A673 (cell line): ENCODE measurements around the gene TNC. TPM values are rescaled to one million over a fixed set of nuclear protein-coding genes. Genes with fewer than 3 reads are reported as not detected.

Experiments used
- BruUV-seq: library from RNA; stranded (reverse); fragments of 400-500 nt; replicated peaks from 2 replicates; lab custom pipeline; 2021; lab: Mats Ljungman, UMichigan
- CTCF ChIA-PET: fragments of 300-600 bp; sonication (Branson Sonifier 250); formaldehyde crosslinking; loops from one replicate; lab custom pipeline; 2022; ENCODE audit warnings: antibody characterized with exemption; lab: Charles Lee
- POLR2A ChIA-PET: fragments of 300-600 bp; sonication (Branson Sonifier 250); formaldehyde crosslinking; loops from one replicate; lab custom pipeline; 2022; ENCODE audit warnings: antibody characterized with exemption; ENCODE audit not compliant: low non-redundant PET; lab: Charles Lee
- DNase-seq: peaks from one replicate; pipeline ENCODE4 v3.0.0-alpha.2; 2015; ENCODE audit warnings: low spot score
- H3K27ac ChIP-seq: fragments of 200-600 bp; sonication (generic); 2 replicates; pipeline ENCODE4 v1.5.1; 2016; ENCODE audit warnings: mixed run types, low read depth, mild to moderate bottlenecking, mixed read lengths, antibody characterized with exemption, low read length; ENCODE audit not compliant: poor library complexity, severe bottlenecking
- H3K27me3 ChIP-seq: fragments of 200-600 bp; sonication (generic); replicated peaks from 2 replicates; pipeline ENCODE4 v1.6.1; 2017; ENCODE audit warnings: mixed run types, low read depth, mild to moderate bottlenecking, mixed read lengths, antibody characterized with exemption, low read length; ENCODE audit not compliant: insufficient read depth, poor library complexity
- H3K36me3 ChIP-seq: fragments of 200-600 bp; sonication (generic); 2 replicates; pipeline ENCODE4 v1.6.1; 2016; ENCODE audit warnings: mixed run types, mild to moderate bottlenecking, mixed read lengths, antibody characterized with exemption, low read length; ENCODE audit not compliant: insufficient read depth, poor library complexity, severe bottlenecking
- H3K4me1 ChIP-seq: fragments of 200-600 bp; sonication (generic); 2 replicates; pipeline ENCODE4 v1.6.1; 2017; ENCODE audit warnings: mixed run types, mild to moderate bottlenecking, mixed read lengths, antibody characterized with exemption, low read length; ENCODE audit not compliant: insufficient read depth, poor library complexity, severe bottlenecking
- H3K4me3 ChIP-seq: fragments of 200-600 bp; sonication (generic); 2 replicates; pipeline ENCODE4 v1.5.1; 2016; ENCODE audit warnings: low read depth, mixed run types, mild to moderate bottlenecking, mixed read lengths, low read length; ENCODE audit not compliant: poor library complexity, severe bottlenecking
- H3K9me3 ChIP-seq: fragments of 200-600 bp; sonication (generic); 2 replicates; pipeline ENCODE4 v1.6.1; 2016; ENCODE audit warnings: mixed run types, low read depth, mild to moderate bottlenecking, mixed read lengths, antibody characterized with exemption, low read length; ENCODE audit not compliant: poor library complexity, severe bottlenecking
- CTCF ChIP-seq: fragments of 300-800, 200-600 bp; sonication (generic); conservative IDR thresholded peaks from 2 replicates; pipeline ENCODE4 v1.5.1; 2017; ENCODE audit warnings: low read depth, mild to moderate bottlenecking, antibody characterized with exemption, low read length, moderate library complexity, mixed read lengths
- EZH2 ChIP-seq: fragments of 200-600 bp; sonication (generic); IDR thresholded peaks from 2 replicates; pipeline ENCODE4 v1.6.1; 2017; ENCODE audit warnings: borderline replicate concordance, low read depth, mild to moderate bottlenecking, mixed read lengths, antibody characterized with exemption, low read length; ENCODE audit not compliant: poor library complexity, severe bottlenecking
- intact Hi-C: fragments of 100-400 bp; cut with micrococcal nuclease; formaldehyde crosslinking; loops from one replicate; pipeline ENCODE4 v1.10.0; 2022; ENCODE audit not compliant: unreplicated experiment
- total RNA-seq: library from RNA; stranded (reverse); gene quantifications from 2 replicates; pipeline ENCODE4 v1.2.3, GENCODE V29; 2021

TNC gene
- total RNA-seq, 1 experiment from 2014 or later: 202 TPM

GRCh38 chr9:115046199-115046598 is 71.8 kb downstream of the TNC start:
- DNase-seq: no peak
- no TSS peak for BruUV-seq
- no peak overlapping the region for H3K4me3 ChIP-seq
- H3K36me3 ChIP-seq: peaks cover 23% of the 10 kb centered on the region
- CTCF ChIA-PET: no interaction called here
- intact Hi-C loops: no loop called here
- no peaks in the 10 kb centered on the region for H3K27me3 ChIP-seq
- POLR2A ChIA-PET: no interaction called here
- H3K4me1 ChIP-seq: peaks cover 25% of the 10 kb centered on the region
- H3K9me3 ChIP-seq: no peaks in the 10 kb centered on the region
- no peak overlapping the region for H3K27ac ChIP-seq
- TF ChIP-seq CTCF: no peak
- TF ChIP-seq EZH2: no peak

GRCh38 chr9:115043632-115044031 is 74.3 kb downstream of the TNC start:
- Histone ChIP-seq H3K4me3 (no peak overlapping the region), H3K27ac (peak overlapping the region; percentile 19), H3K27me3 (no peaks in the 10 kb centered on the region), H3K9me3 (no peaks in the 10 kb centered on the region), H3K4me1 (peaks cover 7% of the 10 kb centered on the region), H3K36me3 (peaks cover 46% of the 10 kb centered on the region)
- ChIA-PET POLR2A (no interaction called here), CTCF (no interaction called here)
- no peak for DNase-seq
- intact Hi-C loops: no loop called here
- BruUV-seq: no TSS peak
- TF ChIP-seq CTCF (no peak), EZH2 (no peak)

GRCh38 chr9:115042781-115043509 is 75.0 kb downstream of the TNC start:
- Histone ChIP-seq H3K27me3 (no peaks in the 10 kb centered on the region), H3K27ac (peak overlapping the region; percentile 19), H3K4me1 (peaks cover 7% of the 10 kb centered on the region), H3K9me3 (no peaks in the 10 kb centered on the region), H3K4me3 (no peak overlapping the region), H3K36me3 (peaks cover 50% of the 10 kb centered on the region)
- ChIA-PET POLR2A (no interaction called here), CTCF (no interaction called here)
- TF ChIP-seq CTCF (no peak), EZH2 (no peak)
- intact Hi-C loops: no loop called here
- no TSS peak for BruUV-seq
- DNase-seq: no peak
